ENCODE data around the gene CAP2.

DNA sequence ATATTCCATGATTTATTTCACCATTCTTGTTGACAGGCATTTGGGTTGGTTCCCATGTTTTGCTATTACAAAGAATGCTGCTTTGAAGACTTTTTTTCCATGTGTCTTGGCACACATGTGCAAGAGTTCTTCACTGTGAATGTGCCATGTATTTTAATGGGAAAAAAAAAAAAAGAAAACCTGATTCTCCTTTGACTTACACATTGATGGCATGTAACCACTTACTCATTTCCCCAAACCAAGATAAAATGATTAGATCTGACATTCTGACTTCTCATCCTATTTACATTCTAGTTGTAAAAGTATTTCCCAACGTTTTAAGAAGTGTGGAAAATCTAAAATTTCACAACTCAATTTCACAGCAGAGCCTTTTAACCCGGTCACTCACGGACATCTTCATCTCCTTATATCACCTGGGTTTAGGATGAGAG is 4.4 kb downstream of the CAP2 start:
- TF ChIP-seq, protein P1, sequence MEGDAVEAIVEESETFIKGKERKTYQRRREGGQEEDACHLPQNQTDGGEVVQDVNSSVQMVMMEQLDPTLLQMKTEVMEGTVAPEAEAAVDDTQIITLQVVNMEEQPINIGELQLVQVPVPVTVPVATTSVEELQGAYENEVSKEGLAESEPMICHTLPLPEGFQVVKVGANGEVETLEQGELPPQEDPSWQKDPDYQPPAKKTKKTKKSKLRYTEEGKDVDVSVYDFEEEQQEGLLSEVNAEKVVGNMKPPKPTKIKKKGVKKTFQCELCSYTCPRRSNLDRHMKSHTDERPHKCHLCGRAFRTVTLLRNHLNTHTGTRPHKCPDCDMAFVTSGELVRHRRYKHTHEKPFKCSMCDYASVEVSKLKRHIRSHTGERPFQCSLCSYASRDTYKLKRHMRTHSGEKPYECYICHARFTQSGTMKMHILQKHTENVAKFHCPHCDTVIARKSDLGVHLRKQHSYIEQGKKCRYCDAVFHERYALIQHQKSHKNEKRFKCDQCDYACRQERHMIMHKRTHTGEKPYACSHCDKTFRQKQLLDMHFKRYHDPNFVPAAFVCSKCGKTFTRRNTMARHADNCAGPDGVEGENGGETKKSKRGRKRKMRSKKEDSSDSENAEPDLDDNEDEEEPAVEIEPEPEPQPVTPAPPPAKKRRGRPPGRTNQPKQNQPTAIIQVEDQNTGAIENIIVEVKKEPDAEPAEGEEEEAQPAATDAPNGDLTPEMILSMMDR (IDR thresholded peaks at IDR 0.05; ENCODE audit: insufficient read depth, low read depth, low read length) = no peak
- TF ChIP-seq EZH2 (IDR thresholded peaks at IDR 0.05; ENCODE audit: insufficient read depth, low read length) = no peak
